ENCODE data around the gene SLC10A7. TPM values are rescaled to one million over a fixed set of nuclear protein-coding genes. Genes with fewer than 3 reads are reported as not detected.

SLC10A7 gene
- total RNA-seq, 4 donors from 2014 or later = 7.4 to 34.5 (median 17.1) TPM

- Histone ChIP-seq H3K4me3 (no peak overlapping the region), H3K4me1 (no peaks in the 10 kb centered on the region), H3K9me3 (no peaks in the 10 kb centered on the region), H3K27me3 (no peaks in the 10 kb centered on the region), H3K36me3 (no peaks in the 10 kb centered on the region), H3K27ac (no peak overlapping the region)
- intact Hi-C loops (cut with DNase I; ENCODE audit: low total_unique reads) = no loop called here
- no peak for DNase-seq
- TF ChIP-seq POLR2A (IDR thresholded peaks at IDR 0.05) (no peak), CTCF (IDR thresholded peaks at IDR 0.05) (no peak)
These were observed 23.4 kb upstream of the SLC10A7 start for GRCh38 chr4:146545102-146545501.

GRCh38 chr4:146534178-146534577, 12.4 kb upstream of the SLC10A7 start:
- no peaks in the 10 kb centered on the region for H3K36me3 ChIP-seq
- no peaks in the 10 kb centered on the region for H3K9me3 ChIP-seq
- DNase-seq = no peak
- no peak for TF ChIP-seq POLR2A (IDR thresholded peaks at IDR 0.05)
- no peak for TF ChIP-seq CTCF (IDR thresholded peaks at IDR 0.05)
- H3K27me3 ChIP-seq = no peaks in the 10 kb centered on the region
- H3K27ac ChIP-seq = no peak overlapping the region
- intact Hi-C loops (cut with DNase I; ENCODE audit: low total_unique reads) = no loop called here
- H3K4me3 ChIP-seq = no peak overlapping the region
- H3K4me1 ChIP-seq = no peaks in the 10 kb centered on the region

- H3K4me1 ChIP-seq = no peaks in the 10 kb centered on the region
- DNase-seq = no peak
- H3K9me3 ChIP-seq = no peaks in the 10 kb centered on the region
- TF ChIP-seq POLR2A (IDR thresholded peaks at IDR 0.05) (no peak), CTCF (IDR thresholded peaks at IDR 0.05) (no peak)
- intact Hi-C loops (cut with DNase I; ENCODE audit: low total_unique reads) = no loop called here
- no peaks in the 10 kb centered on the region for H3K36me3 ChIP-seq
- H3K27ac ChIP-seq = no peak overlapping the region
- H3K4me3 ChIP-seq = no peak overlapping the region
- H3K27me3 ChIP-seq = no peaks in the 10 kb centered on the region
These were observed 4.0 kb upstream of the SLC10A7 start for GRCh38 chr4:146525754-146526153.

GRCh38 chr4:146524663-146525062, 2.9 kb upstream of the SLC10A7 start:
- DNase-seq = no peak
- Histone ChIP-seq H3K36me3 (no peaks in the 10 kb centered on the region), H3K4me1 (peaks cover 0 to 1% of the 10 kb centered on the region in 2 donors), H3K9me3 (no peaks in the 10 kb centered on the region), H3K4me3 (no peak overlapping the region), H3K27me3 (no peaks in the 10 kb centered on the region), H3K27ac (no peak overlapping the region)
- intact Hi-C loops (cut with DNase I; ENCODE audit: low total_unique reads) = no loop called here
- TF ChIP-seq CTCF (IDR thresholded peaks at IDR 0.05) (no peak), POLR2A (IDR thresholded peaks at IDR 0.05) (no peak)

DNA sequence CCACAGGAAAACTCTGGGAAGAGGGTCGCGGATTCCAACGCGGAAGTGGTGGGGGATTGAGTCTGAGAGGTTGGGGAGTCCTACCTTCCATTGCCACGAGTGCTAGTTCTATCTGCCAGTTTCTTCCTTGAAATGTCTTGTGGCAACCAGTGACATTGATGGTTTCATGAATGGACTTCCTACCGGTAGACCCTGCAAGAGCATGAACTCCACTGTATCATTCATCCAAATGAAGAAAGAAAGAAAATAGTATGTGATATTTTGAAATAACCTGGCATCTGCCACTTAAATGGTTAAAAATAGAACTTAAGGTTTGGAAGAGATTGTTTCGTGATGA, 1.1 kb upstream of the SLC10A7 start:
- DNase-seq = no peak
- intact Hi-C loops (cut with DNase I; ENCODE audit: low total_unique reads) = no loop called here
- peak overlapping the region; percentile 82 to 83 for H3K27ac ChIP-seq
- TF ChIP-seq CTCF (IDR thresholded peaks at IDR 0.05) (no peak), POLR2A (IDR thresholded peaks at IDR 0.05) (no peak)
- H3K4me1 ChIP-seq = peaks cover 0 to 4% of the 10 kb centered on the region in 2 donors
- H3K9me3 ChIP-seq = no peaks in the 10 kb centered on the region
- H3K36me3 ChIP-seq = no peaks in the 10 kb centered on the region
- peak overlapping the region; percentile 63 to 72 for H3K4me3 ChIP-seq
- H3K27me3 ChIP-seq = no peaks in the 10 kb centered on the region

All from uterus (tissue), 4 donors.